ENCODE results near the gene DPM2.

DPM2 gene

GRCh38 chr9:127898433-127899127, 39.1 kb downstream of the DPM2 start:
- peak; percentile 85 for DNase-seq (ENCODE audit: low read depth)

DNA sequence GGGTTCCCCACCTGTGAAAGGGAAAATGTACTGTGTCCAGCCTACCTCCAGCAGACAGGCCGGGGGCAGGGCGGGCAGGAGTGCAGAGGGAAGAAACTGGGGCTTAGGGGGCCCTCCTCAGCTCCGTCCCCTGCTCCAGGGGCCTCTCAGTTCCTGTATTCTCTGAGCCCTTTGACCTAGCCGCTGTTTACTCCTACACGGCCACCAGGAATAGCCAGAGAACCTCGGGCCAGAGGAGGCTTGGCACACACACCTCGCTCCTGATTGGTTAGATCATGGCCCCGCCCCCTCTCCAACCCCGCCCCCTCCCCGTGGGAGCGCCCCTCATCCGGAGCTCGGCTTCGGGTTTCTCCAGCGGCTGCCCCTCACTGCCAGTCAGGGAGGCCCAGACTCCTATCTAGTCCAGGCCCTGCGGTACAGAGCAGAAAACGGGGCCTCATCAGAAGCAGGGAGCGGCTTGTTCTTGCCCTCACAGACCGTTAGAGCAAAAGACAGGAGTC, 40.4 kb downstream of the DPM2 start:
- no peak for DNase-seq (ENCODE audit: low read depth)

DNA sequence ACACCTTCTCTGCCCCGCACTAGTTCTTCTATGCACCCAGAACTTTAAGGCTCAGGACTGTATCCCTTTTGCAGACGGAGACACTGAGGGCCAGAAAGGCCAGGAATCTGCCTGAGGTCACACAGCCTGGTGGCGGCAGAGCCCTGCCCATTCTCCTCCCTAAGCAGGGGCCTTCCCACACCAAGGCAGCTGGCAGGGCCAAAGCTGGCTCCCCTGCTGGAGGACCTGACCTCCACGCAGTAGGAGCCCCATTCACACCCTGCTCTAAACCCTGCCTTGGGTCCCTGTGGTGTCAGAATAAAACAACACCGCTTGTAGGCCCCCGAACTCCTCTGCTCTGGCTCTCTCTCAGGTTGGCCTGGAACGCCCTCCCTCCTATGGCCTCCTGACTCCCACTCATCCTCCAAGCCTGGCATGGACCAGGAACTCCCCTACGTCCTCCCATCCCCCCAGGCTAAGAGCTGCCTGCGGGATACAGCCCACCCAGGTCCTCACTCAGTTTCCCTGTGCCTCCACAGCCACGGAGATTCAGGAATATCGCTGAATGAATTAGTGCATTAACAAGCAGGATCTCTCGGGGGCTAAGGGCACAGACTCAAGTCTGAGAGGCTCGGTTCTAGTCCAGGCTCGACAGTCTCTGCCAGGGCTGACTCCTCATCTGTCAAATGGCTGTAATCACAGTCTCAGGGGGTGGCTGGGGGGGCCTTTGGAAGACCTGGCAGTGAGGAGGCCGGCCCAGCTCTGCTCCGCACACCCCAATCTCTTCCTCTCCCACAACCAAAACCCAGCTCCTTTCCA, 41.1 kb downstream of the DPM2 start:
- no peak for DNase-seq (ENCODE audit: low read depth)

DNA sequence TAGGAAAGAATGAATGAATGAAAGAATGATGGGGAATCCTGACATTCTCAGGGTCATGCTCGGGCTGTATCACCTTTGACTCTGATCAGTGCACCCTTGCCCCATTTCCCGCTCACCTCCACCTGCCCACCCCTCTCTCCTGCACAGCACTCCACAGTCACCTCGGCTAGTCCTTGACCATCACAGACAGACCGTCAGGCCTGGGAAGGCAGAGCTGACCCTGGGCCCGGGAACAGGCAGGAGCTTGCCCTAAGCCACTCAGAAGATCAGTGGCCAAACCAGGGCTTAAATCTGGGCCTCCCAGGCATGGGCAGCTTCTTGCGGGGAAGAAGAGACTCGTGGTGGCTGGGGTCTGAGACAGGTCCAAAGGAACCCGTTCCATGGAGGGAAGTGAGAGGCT, 41.8 kb downstream of the DPM2 start:
- DNase-seq (ENCODE audit: low read depth), result no peak

GRCh38 chr9:127893392-127893791, 44.3 kb downstream of the DPM2 start:
- no peak for DNase-seq (ENCODE audit: low read depth)

- no peak for DNase-seq (ENCODE audit: low read depth)
Observed at GRCh38 chr9:127892831-127893230, 44.8 kb downstream of the DPM2 start.

DNA sequence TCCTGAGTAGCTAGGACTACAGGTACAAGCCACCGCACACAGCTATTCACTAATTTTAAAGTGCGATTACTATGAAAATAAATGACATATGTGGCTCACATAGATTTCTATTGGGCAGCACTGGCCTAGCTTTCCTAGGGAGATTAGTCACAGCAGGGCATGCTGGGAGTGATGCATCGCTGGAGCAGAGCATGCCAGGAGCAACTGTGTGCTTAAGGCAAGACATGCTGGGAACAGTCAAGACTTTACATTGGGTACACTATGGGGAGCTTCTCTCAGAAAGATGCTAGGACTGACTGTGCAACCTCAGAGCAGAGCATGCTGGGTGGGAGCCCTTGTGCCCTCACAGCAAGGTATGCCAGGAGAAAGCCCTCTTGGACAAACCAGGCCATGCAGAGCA, 47.6 kb downstream of the DPM2 start:
- no peak for DNase-seq (ENCODE audit: low read depth)

DNA sequence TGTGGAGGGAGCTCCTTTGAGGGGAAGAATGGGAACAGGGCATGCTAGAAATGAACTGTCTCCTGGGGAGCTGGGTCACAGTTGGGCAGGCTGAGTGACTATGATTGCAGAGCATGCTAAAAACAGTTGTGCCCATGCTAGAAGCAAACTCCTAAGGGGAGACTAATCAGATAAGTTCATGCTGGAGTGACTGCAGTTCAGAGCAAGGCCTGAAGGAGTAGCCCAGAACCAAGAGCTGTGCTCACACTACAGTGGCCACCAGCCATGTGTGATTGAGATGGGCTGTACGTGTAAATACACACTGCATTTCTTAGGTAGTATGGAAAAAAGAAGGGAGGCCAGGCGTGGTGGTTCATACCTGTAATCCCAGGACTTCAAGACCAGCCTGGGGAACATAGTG, 49.9 kb downstream of the DPM2 start:
- no peak for DNase-seq (ENCODE audit: low read depth)

- DNase-seq (ENCODE audit: low read depth), result no peak
Observed at GRCh38 chr9:127886401-127886972, 51.2 kb downstream of the DPM2 start.

DNA sequence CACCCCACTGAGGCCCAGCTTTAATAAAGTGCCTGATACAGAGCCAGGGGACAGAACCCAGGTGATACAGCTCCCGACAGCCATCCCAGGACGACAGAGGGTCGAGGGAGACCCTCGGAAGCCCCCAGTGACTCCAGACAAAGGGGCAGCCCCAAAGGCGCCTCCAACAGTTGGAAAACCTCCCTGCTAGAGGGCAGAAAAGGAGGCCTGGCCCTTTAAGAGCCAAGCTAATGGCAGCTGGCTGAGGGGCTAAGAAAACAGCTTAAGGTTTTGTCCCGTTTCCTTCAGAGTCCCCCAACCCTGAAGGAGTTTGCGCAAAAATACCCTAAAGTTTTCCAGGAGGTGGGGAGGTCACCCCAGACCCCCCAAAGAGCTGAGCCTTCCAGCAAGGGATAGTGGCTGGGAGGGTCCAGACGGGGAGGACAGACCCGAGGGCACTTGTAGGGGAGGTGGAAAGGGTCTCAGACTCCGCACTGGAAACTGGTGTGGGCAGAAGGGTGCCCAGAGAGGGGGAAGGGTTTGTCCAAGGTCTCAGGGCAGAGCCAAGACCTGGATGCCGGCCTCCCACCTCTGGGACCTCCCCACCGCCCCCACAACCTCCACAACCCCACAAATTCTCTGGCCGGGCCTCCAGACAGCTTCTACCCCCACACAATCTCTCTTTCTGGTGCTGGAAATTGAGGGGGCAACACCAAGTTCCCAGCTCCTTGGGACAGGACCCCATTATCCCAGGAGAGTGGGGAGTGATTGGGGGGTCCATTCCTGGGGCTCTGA, 52.0 kb downstream of the DPM2 start:
- no peak for DNase-seq (ENCODE audit: low read depth)

Data from GM04503 (cell line).